NCI-H2171 treated with DMSO at 0.1 percent for 48 hours (cell line): ENCODE results near the gene RPL22.

Experiments used
- DNase-seq: peaks from one replicate; lab custom pipeline; 2025; lab: John Stamatoyannopoulos, UW

The RPL22 gene

DNA sequence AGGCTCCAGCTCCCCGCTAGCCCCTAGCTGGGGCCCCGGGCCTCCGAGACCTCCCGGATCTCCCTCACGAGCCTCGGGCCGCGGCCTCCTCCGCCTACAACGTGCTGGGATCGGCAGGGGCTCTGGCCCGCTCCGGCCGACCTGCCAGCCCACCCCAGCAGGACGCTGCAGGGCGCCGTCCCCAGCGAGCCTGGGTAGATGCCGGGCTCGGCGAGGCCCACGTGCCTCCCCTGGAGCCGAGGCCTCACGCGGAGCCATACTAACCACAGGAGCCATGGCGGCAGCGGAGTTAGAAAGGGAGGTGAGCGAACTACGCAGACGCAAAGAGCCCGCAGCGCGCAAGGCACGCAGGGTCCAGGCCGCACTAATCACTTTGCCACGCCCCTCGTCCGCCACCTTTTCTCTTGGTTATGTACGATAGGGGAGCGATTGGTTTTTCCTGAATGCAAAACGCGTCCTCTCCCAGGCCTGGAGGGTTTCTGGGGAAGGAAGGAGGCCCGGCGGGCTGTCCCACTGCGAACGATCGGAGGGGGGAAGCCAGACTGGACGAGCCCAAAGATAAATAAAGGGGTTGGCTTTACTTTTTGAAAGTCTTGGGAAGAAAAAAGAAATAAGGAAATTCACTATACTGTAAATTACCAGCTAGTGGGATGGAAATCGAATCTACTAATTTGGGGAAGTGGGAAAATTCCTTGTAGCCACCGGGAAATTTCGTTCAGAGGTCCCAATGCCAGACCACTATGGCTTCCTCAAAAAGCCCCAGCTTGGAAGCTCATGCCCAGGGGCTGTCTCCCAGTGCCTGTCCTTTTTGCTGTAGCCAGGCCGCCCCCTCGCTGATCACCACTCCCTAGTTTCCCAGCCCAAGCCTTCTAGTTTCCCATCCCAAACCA lies at the start of gene RPL22:
TSS of gene RPL22 (minus strand) at position 298 of the 890 bp plus-strand sequence. CDS start at position 276, 22 bp downstream.
- peak; percentile 99 for DNase-seq

- DNase-seq, result no peak
These were observed 48.9 kb upstream of the RPL22 start for GRCh38 chr1:6248161-6248776.

GRCh38 chr1:6247651-6248050 lies 48.3 kb upstream of the RPL22 start:
- DNase-seq, result no peak

DNA sequence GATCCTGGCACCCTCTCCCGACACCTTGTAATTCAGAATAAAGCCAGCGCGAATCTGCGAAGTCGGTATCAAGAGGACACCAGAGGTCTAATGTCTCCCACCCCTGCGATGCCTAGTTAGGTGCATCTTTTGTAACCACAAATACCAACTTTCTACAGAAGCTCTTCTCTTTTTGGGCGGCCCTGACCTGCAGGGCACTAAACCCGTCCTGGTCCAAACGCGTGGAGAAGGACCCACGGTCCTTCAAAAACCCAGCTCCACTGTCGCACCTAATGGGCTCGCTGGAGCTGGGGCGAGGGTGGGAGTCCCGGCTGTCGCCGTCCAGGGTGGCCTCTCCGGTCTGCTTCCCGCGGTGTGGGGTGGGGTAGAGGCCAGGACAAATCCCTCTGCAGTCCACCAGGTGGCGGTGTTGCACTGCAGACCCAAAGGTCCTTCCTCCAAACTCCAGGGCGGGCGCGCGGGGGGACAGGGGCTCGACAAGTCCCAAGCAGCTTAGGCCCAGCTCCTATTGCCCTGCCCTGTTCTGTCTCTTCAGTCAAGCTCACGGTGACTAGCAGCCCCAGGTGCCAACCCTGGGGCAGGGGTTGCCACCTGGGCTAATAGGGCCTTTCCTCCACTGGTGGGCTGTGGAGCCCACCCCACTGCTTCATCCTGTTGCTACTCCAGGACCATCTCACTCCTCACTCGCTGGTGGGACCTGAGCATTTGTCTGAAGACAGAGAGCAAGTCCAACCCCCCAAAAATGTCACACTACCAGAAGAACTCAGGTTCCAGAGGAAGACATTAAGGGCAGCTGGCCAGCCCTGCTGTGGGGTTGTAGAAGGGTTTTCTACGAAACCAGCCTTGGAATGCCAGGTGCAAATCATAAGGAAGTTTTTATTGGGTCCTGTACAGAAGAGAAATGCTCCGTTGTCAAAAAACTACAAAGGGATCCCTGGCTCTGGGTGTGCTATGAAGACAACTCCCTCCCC lies 47.4 kb upstream of the RPL22 start:
- peak; percentile 80 for DNase-seq

GRCh38 chr1:6245869-6246496 lies 46.6 kb upstream of the RPL22 start:
- peak; percentile 90 for DNase-seq

GRCh38 chr1:6245086-6245868 lies 45.9 kb upstream of the RPL22 start:
- DNase-seq, result peak; percentile 85

GRCh38 chr1:6244401-6245049 lies 45.1 kb upstream of the RPL22 start:
- DNase-seq, result no peak

- no peak for DNase-seq
These were observed 44.6 kb upstream of the RPL22 start, which contains the start of gene HES3 for GRCh38 chr1:6243993-6244392. Gene HES3, plus strand, starts transcription at chr1:6244179. Its CDS starts 187 bp downstream, at chr1:6244366.

GRCh38 chr1:6243053-6243834 lies 43.8 kb upstream of the RPL22 start:
- no peak for DNase-seq

GRCh38 chr1:6241887-6242740 lies 42.7 kb upstream of the RPL22 start:
- DNase-seq, result no peak

DNA sequence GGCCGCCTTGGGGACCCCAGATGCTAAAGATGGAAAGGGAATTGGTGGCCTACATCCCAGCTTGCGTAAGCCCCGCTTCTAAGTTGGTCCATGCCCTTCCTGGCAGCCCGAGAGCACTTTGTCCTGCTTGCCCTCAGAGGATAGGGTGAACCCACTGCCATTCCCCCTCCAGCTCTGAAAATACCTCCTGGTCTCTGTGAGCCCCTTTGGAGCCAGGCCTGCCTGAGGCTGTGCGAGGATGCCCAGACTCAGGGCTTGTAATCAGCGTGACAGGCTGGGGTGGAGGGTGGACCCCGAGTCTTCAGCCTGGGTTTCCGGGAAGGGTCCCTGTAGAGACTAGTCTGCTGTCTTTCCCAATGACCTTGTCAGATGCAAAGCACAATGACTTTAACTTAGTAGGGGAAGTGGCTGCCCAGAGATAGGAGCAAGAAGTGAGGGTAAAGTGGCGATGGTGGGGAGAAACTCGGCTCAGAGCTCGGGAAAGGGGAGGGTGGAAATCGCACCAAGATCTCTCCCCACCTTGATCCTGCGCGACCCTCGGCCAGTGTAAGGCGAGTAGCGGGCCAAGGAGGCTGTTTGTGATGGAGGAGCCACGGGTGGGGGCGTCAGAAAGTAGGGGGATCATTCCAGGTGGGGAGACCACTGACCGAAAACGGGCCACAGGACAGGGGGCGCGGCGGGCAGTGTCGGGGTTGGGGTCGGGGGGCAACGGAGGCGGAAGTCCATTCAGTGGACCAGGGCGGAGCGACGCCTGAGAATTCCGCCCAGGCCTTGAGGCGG lies 41.9 kb upstream of the RPL22 start:
- DNase-seq, result no peak

DNA sequence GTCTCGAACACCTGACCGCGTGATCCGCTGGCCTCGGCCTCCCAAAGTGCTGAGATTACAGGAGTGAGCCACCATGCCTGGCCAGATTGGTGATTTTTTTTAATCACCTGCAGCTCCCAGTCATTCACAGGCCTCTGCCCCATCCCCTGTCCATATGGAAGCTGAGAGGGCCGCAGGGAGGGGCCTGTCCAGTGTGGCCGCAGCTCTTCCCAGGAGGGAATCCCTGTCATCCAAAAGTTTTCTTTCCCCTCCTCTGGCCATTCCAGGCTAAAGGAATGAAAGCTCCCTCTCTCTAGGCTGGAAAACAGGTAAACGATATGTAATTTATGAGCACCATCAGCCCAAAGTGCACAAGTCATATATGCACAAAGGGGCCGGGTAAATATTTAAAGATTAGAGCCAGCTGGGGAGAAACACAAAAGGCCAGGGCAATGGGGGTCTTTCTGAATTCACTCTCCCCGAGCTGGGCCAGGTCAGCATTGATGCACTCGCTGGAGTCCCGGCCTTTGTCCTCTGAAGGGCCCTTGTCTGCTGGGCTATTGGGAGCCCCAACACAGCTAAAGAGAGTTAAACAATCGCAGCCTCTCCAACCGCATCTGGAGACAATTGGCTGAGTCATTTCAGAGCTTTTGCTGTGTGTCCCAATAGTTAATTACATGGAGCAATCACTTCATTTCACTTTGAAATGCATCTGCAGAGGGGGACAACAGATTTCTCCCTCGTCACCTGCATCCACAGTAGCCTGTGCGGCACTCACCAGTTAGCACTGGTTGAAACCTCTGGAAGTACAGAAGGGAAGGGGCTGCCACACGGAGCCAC lies 40.8 kb upstream of the RPL22 start:
- no peak for DNase-seq

DNA sequence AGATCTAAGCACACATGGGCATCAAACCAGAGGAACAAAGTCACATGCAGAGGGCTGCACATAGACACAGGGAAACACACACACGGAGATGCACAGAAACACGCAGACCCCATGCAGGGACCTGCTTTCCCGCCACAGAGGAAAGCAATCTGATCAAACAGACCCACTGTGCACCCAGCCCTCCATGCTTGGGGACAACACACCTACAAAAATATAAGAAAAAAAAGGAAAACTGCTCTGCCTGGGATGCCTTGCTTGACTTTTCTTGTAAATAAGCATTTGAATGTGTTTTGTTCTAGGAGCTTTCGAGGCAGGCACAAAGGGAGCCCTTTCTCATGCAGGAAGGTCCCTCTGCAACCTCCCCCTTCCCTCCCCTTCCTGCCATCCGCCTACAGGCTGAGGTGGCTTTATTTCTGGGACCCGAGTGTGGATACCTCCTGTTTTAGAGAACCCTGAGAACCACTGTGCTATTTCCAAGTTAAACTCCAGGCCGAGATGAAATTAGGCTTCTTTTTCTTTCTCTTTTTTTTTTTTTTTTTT lies 39.9 kb upstream of the RPL22 start:
- DNase-seq, result no peak

DNA sequence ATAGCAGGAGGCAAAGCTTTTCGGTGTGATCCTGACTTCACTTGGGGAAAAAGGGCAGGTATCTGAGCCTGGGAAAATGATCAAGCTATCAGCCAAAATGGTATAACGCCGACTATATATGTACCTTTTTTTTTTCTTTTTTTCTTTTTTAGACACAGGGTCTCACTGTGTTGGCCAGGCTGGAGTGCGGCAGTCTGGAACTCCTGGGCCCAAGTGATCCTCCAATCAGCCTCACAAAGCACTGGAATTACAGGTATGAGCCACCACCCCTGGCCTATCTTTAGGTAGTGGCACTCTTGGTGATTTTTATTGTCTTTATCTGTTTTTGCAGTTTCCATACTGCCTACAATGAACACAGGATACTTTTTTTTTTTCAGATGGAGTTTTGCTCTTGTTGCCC lies 37.7 kb upstream of the RPL22 start:
- DNase-seq, result no peak

DNA sequence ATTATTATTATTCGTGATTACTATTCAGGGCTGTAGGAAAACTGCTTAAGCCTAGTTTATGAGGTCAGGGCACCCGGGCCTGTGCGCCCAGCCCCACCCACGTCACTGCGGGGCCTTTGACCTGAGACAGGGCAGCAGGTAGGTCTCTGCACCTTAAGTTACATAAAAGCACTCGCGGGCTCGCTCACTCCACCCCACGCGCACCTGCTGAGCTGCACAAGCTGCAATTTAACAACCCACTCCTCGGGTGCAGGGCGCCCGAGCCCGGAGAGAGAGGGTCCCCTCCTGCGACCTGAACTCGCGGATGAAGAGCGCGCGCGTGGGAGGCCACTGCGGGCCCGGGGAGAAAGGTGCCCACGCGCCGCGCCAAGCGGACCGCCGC lies 35.9 kb upstream of the RPL22 start:
- DNase-seq, result no peak

DNA sequence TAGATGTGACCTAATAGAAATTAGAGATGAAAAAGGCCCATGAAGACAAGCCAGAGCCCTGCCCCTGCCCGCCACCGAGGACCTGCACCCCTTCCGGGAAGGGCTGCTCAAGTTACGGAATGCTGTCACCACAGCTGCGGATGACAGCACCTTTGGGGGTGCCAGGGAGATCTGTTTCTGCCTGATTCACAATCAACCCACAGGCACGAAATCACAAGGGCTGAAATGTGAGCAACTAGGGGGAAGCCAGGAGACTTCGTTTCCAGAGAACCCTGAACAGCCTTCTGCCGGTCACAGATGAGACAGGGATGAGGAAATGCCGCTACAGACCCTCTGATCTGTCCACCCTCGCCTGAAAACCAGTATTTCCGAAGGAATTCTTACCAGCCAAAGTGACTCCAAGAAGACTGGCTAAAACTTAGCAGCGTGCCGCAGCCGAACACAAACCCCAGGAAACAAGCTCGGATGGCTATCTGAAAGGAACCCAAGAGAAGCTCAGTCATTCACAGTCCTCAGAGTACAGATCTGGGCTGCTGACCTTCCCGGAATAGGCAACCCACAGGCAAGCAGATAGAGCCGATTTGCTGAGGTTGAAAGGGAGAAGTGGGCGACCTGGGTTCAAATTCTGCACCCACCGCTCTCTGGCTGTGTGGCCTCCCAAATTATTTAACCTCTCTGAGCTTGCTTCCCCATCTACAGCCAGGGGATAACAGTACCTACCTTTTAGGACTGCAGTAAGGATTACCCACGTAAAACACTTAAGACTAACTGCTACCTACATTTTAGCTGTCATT lies 35.3 kb upstream of the RPL22 start:
- DNase-seq, result peak; percentile 70
